HepG2 (cell line): Measurements from ENCODE around the gene SWI5. TPM values are rescaled to one million over a fixed set of nuclear protein-coding genes. Genes with fewer than 3 reads are reported as not detected.

Experiments used
- ATAC-seq: fragments of 200-7000 bp; cut with Tn5 transposase; 3 replicates; pipeline ENCODE4 v1.9.1; 2020; ENCODE audit warnings: mild to moderate bottlenecking, moderate library complexity
- BruUV-seq: library from RNA; stranded (reverse); fragments of 400-500 nt; replicated peaks from 2 replicates; lab custom pipeline; 2021; lab: Mats Ljungman, UMichigan
- CTCF ChIA-PET: fragments of 300-600 bp; formaldehyde crosslinking; extraction: SDS; loops from one replicate; lab custom pipeline; 2021; ENCODE audit warnings: low total read pairs, inconsistent platforms, low intra/inter-chr PET ratio; lab: Yijun Ruan, JAX
- POLR2A ChIA-PET: fragments of 350-600 bp; sonication (Branson Sonifier 250); formaldehyde crosslinking; loops from one replicate; lab custom pipeline; 2020; ENCODE audit warnings: antibody characterized with exemption, inconsistent platforms; lab: Yijun Ruan, JAX
- DNase-seq: peaks from one replicate; pipeline ENCODE4 v3.0.0-alpha.2; 2015; ENCODE audit warnings: low spot score
- FAIRE-seq: peaks from 3 replicates; lab custom pipeline; 2011; peaks lifted over from hg19 to GRCh38; lab: Jason Lieb, UNC
- H2AFZ ChIP-seq: one replicate; pipeline ENCODE4 v1.6.1; 2011; ENCODE audit warnings: low read length, inconsistent platforms
- H3K27ac ChIP-seq: fragments of 300-600 bp; 3 replicates; pipeline ENCODE4 v1.8.0; 2011; ENCODE audit warnings: mixed run types, mild to moderate bottlenecking, mixed read lengths, low read length, inconsistent platforms; ENCODE audit not compliant: insufficient read depth; ENCODE audit errors: extremely low read length
- H3K27me3 ChIP-seq, 2 experiments: fragments of 200-600 bp in 1 of 2; 2 replicates in 1 of 2; 3 replicates in 1 of 2; pipeline versions ENCODE4 v1.6.0 to v1.8.0; 2011; ENCODE audit warnings: low read length in 2 of 2, mild to moderate bottlenecking in 2 of 2, moderate library complexity in 2 of 2, inconsistent platforms in 1 of 2; ENCODE audit not compliant: insufficient read depth in 2 of 2, control insufficient read depth in 1 of 2
- H3K36me3 ChIP-seq, 2 experiments: fragments of 200-600 bp in 1 of 2; replicated peaks in 1 of 2; 2 replicates in 1 of 2; 3 replicates in 1 of 2; pipeline versions ENCODE4 v1.5.1 to v1.8.0; 2011; ENCODE audit warnings: low read length in 2 of 2, inconsistent platforms in 1 of 2; ENCODE audit not compliant: insufficient read depth in 2 of 2, control insufficient read depth in 1 of 2
- H3K4me1 ChIP-seq: 2 replicates; pipeline ENCODE4 v1.5.1; 2012; ENCODE audit warnings: low read length, inconsistent platforms; ENCODE audit not compliant: insufficient read depth
- H3K4me2 ChIP-seq: 2 replicates; pipeline ENCODE4 v1.6.0; 2011; ENCODE audit warnings: low read depth, low read length, inconsistent platforms
- H3K4me3 ChIP-seq, 3 experiments: fragments of 200-600 bp in 1 of 3; sonication (generic), shearing (Covaris generic) in 1 of 3; replicated peaks in 1 of 3; 2 replicates each; pipeline ENCODE4 v1.5.1; 2011 to 2016; ENCODE audit warnings: low read length in 3 of 3, inconsistent platforms in 2 of 3, low read depth in 2 of 3, mild to moderate bottlenecking in 2 of 3, control low read depth in 1 of 3, mixed read lengths in 1 of 3; ENCODE audit not compliant: insufficient read depth in 1 of 3
- H3K79me2 ChIP-seq: one replicate; pipeline ENCODE4 v1.6.1; 2011; ENCODE audit warnings: low read length, inconsistent platforms; ENCODE audit not compliant: insufficient read depth
- H3K9ac ChIP-seq: 2 replicates; pipeline ENCODE4 v1.6.0; 2011; ENCODE audit warnings: mild to moderate bottlenecking, low read depth, low read length, inconsistent platforms; ENCODE audit not compliant: insufficient read depth
- H3K9me3 ChIP-seq: 2 replicates; pipeline ENCODE4 v1.5.1; 2012; ENCODE audit warnings: mild to moderate bottlenecking, low read length
- H4K20me1 ChIP-seq: 2 replicates; pipeline ENCODE4 v1.6.0; 2011; ENCODE audit warnings: inconsistent platforms, mild to moderate bottlenecking, low read length, moderate library complexity; ENCODE audit not compliant: insufficient read depth
- AGO1 ChIP-seq: fragments of 200-400 bp; formaldehyde crosslinking; IDR thresholded peaks from 2 replicates; pipeline ENCODE4 v1.6.1; 2017; ENCODE audit warnings: mild to moderate bottlenecking, low read depth, low read length, moderate library complexity; ENCODE audit not compliant: poor library complexity, severe bottlenecking
- BHLHE40 ChIP-seq: IDR thresholded peaks from 2 replicates; pipeline ENCODE4 v1.6.1; 2011; ENCODE audit warnings: low read length, improper control_type of control experiment
- CHD2 ChIP-seq: IDR thresholded peaks from 2 replicates; pipeline ENCODE4 v1.6.1; 2011; ENCODE audit warnings: low read depth, low read length, improper control_type of control experiment
- ETV6 ChIP-seq: sonication (generic); formaldehyde crosslinking; conservative IDR thresholded peaks from 2 replicates; pipeline ENCODE4 v1.4.0; 2020; ENCODE audit warnings: missing genetic modification reagents
- GRHL1 ChIP-seq: sonication (generic); formaldehyde crosslinking; conservative IDR thresholded peaks from 2 replicates; pipeline ENCODE4 v1.8.0; 2022; ENCODE audit warnings: missing genetic modification reagents
- IRF9 ChIP-seq: sonication (generic); formaldehyde crosslinking; IDR thresholded peaks from 2 replicates; pipeline ENCODE4 v1.8.0; 2022; ENCODE audit warnings: missing genetic modification reagents, mild to moderate bottlenecking, borderline replicate concordance
- MAFF ChIP-seq: IDR thresholded peaks from 2 replicates; pipeline ENCODE4 v1.6.1; 2011; ENCODE audit warnings: low read depth, low read length, improper control_type of control experiment
- MAFK ChIP-seq, 2 experiments: IDR thresholded peaks in 1 of 2; conservative IDR thresholded peaks in 1 of 2; 2 replicates each; pipeline ENCODE4 v1.6.1; 2011; ENCODE audit warnings: improper control_type of control experiment in 2 of 2, low read length in 2 of 2
- STAG1 ChIP-seq: sonication (generic); formaldehyde crosslinking; IDR thresholded peaks from 2 replicates; pipeline ENCODE4 v1.4.0; 2020; ENCODE audit warnings: missing genetic modification reagents
- U2AF1 ChIP-seq: fragments of 200-400 bp; formaldehyde crosslinking; optimal IDR thresholded peaks from 2 replicates; pipeline ENCODE3; 2017; ENCODE audit warnings: mild to moderate bottlenecking, low read depth, low read length
- WIZ ChIP-seq: sonication (generic); formaldehyde crosslinking; IDR thresholded peaks from 2 replicates; pipeline ENCODE4 v1.5.1; 2020; ENCODE audit warnings: mild to moderate bottlenecking, missing genetic modification reagents
- ZNF260 ChIP-seq: sonication (generic); formaldehyde crosslinking; IDR thresholded peaks from 2 replicates; pipeline ENCODE4 v1.4.0; 2020; ENCODE audit warnings: missing genetic modification reagents, low read depth, mild to moderate bottlenecking, borderline replicate concordance
- WGBS: methylation state at CpG from one replicate; pipeline ENCODE4 v1.1.6; 2017; ENCODE audit warnings: low lambda C conversion rate; 5-methylcytosine and 5-hydroxymethylcytosine counted together
- in situ Hi-C: cut with HindIII; loops from 2 replicates; pipeline ENCODE4 v1.10.0; 2017; ENCODE audit warnings: low pct_unique_long_range_greater_than_20kb; ENCODE audit not compliant: extremely low pct_ligation_motif_present
- intact Hi-C: fragments of 100-400 bp; cut with micrococcal nuclease; formaldehyde crosslinking; loops from one replicate; pipeline ENCODE4 v1.10.0; 2022; ENCODE audit not compliant: unreplicated experiment
- polyA plus RNA-seq, 8 experiments: library from polyadenylated mRNA; depleted of rRNA in 3 of 8; stranded (reverse) in 7 of 8; unstranded in 1 of 8; fragments of >200 nt; fragmentation: Illumina TruSeq in 4 of 8; extraction: Trizol in 4 of 8; gene quantifications; 2 replicates each; pipeline versions ENCODE4 v1.2.1 to v1.2.3, GENCODE V29; 2011 to 2016; ENCODE audit warnings: low read depth in 4 of 8, missing spikeins in 1 of 8, mixed read lengths in 1 of 8; ENCODE audit not compliant: insufficient read depth in 1 of 8
- total RNA-seq, 5 experiments: library from RNA; depleted of rRNA; stranded (reverse); fragments of >200 nt; fragmentation: Illumina TruSeq; extraction: Trizol; gene quantifications; 2 replicates each; pipeline ENCODE4 v1.2.3, GENCODE V29; 2016; ENCODE audit warnings: low read depth in 1 of 5

Gene SWI5
- total and polyA plus RNA-seq, 2 of the 13 experiments (the other 11 are each of a cell fraction or from before 2014, with no cell fraction given) = 39.2 to 41.0 TPM

- in situ Hi-C loops (no loop called here), intact Hi-C loops (no loop called here)
- H3K27me3 ChIP-seq = no peaks in the 10 kb centered on the region; a peak in 2 of 5 replicates
- H3K36me3 ChIP-seq = 0 out of 5 replicates have a peak, but pooled peaks cover 0 to 5% of the 10 kb centered on the region in 2 experiments
- ATAC-seq (no peak), DNase-seq (no peak), FAIRE-seq (no peak)
- no peaks in the 10 kb centered on the region for H3K9me3 ChIP-seq
- POLR2A ChIA-PET = interaction anchor here (0.6 to 2.3 kb wide), 2 partner anchors 16 to 58 kb away, joined by 3 to 5 read pairs; partner anchors contain the start of genes GOLGA2 and SWI5
- 100% methylated on average over 3 of the region's 3 CpGs for WGBS
- H3K4me2 ChIP-seq = no peak overlapping the region
- H3K79me2 ChIP-seq = no peaks in the 10 kb centered on the region
- no peak overlapping the region for H3K9ac ChIP-seq
- CTCF ChIA-PET = no interaction called here
- H3K4me1 ChIP-seq = peaks cover 21% of the 10 kb centered on the region
- TF ChIP-seq ZNF260 (CRISPR knock-in tag) (no peak), MAFK (conservative IDR thresholded peaks at IDR 0.05 in 1 of 2, IDR thresholded peaks at IDR 0.05 in 1 of 2; ENCODE audit: low read length in 2 of 2) (peak; percentile 77 to 89), MAFF (peak; percentile 75)
- BruUV-seq = no TSS peak
- H4K20me1 ChIP-seq = no peaks in the 10 kb centered on the region
- H3K4me3 ChIP-seq = no peak overlapping the region
- H3K27ac ChIP-seq = no peak overlapping the region
- no peak overlapping the region for H2AFZ ChIP-seq
These were observed 15.9 kb downstream of the SWI5 start for GRCh38 chr9:128292009-128292408.

GRCh38 chr9:128293091-128293490 is 17.0 kb downstream of the SWI5 start:
- Histone ChIP-seq H3K4me2 (no peak overlapping the region), H3K27me3 (no peaks in the 10 kb centered on the region; a peak in 2 of 5 replicates), H3K4me3 (no peak overlapping the region), H4K20me1 (no peaks in the 10 kb centered on the region), H3K79me2 (no peaks in the 10 kb centered on the region), H3K9me3 (no peaks in the 10 kb centered on the region), H3K4me1 (peaks cover 30% of the 10 kb centered on the region), H3K36me3 (0 out of 5 replicates have a peak, but pooled peaks cover 0 to 5% of the 10 kb centered on the region in 2 experiments), H3K9ac (no peak overlapping the region), H3K27ac (no peak overlapping the region), H2AFZ (no peak overlapping the region)
- FAIRE-seq = no peak
- ChIA-PET CTCF (no interaction called here), POLR2A (no interaction called here)
- WGBS = 94% methylated on average over 4 of the region's 4 CpGs
- no peak for DNase-seq
- in situ Hi-C loops (no loop called here), intact Hi-C loops (no loop called here)
- no TSS peak for BruUV-seq
- no peak for TF ChIP-seq BHLHE40
- TF ChIP-seq IRF9 (CRISPR knock-in tag) = no peak
- TF ChIP-seq GRHL1 (CRISPR knock-in tag) = no peak
- no peak for TF ChIP-seq AGO1
- TF ChIP-seq CHD2 = no peak
- TF ChIP-seq STAG1 (CRISPR knock-in tag) = no peak
- TF ChIP-seq ETV6 (CRISPR knock-in tag) = no peak
- no peak for TF ChIP-seq U2AF1
- TF ChIP-seq WIZ = no peak
- no peak for ATAC-seq
